HUES64 (cell line): ENCODE measurements around the gene HERC5.

Experiments
- H3K27ac ChIP-seq: 2 replicates; pipeline ENCODE4 v1.7.0; 2013; ENCODE audit warnings: low read depth, low read length, inconsistent platforms
- H3K27me3 ChIP-seq: 2 replicates; pipeline ENCODE4 v1.6.1; 2013; ENCODE audit warnings: mild to moderate bottlenecking, low read length; ENCODE audit not compliant: insufficient read depth
- H3K36me3 ChIP-seq: 2 replicates; pipeline ENCODE4 v1.6.1; 2013; ENCODE audit warnings: mild to moderate bottlenecking, low read length; ENCODE audit not compliant: insufficient read depth
- H3K4me1 ChIP-seq: 2 replicates; pipeline ENCODE4 v1.6.1; 2013; ENCODE audit warnings: mild to moderate bottlenecking, low read length, moderate library complexity; ENCODE audit not compliant: insufficient read depth
- H3K4me3 ChIP-seq: 2 replicates; pipeline ENCODE4 v1.5.1; 2013; ENCODE audit warnings: mild to moderate bottlenecking, low read length, moderate library complexity
- H3K9ac ChIP-seq: 2 replicates; pipeline ENCODE4 v1.6.1; 2013; ENCODE audit warnings: mild to moderate bottlenecking, low read depth, low read length
- H3K9me3 ChIP-seq: 2 replicates; pipeline ENCODE4 v1.6.1; 2013; ENCODE audit warnings: low read depth, low read length; ENCODE audit not compliant: insufficient read depth
- WGBS: fragments of 150-250, 120-280 bp; methylation state at CpG from one replicate; pipeline ENCODE4 v1.1.7; 2013; ENCODE audit warnings: missing lambda C conversion rate; 5-methylcytosine and 5-hydroxymethylcytosine counted together

HERC5 gene

GRCh38 chr4:88523325-88524129 is 66.6 kb downstream of the HERC5 start, which contains the start of gene PYURF:
Gene PYURF, minus strand, starts transcription at chr4:88523776. Its CDS starts 76 bp downstream, at chr4:88523700.
- under 1% methylated on average over 67 of the region's 68 CpGs for WGBS
- Histone ChIP-seq H3K9me3 (no peaks in the 10 kb centered on the region), H3K9ac (peak within 1 kb of the TSS; percentile 93), H3K27me3 (no peaks in the 10 kb centered on the region), H3K27ac (peak within 1 kb of the TSS; percentile 85), H3K4me3 (peak within 1 kb of the TSS; percentile 96), H3K4me1 (peaks cover 9% of the 10 kb centered on the region; the same call in 1 of the 2 replicates), H3K36me3 (peaks cover 20% of the 10 kb centered on the region)

GRCh38 chr4:88524171-88524570 is 67.3 kb downstream of the HERC5 start:
- 50% methylated on average over 2 of the region's 2 CpGs for WGBS
- no peaks in the 10 kb centered on the region for H3K27me3 ChIP-seq
- H3K4me3 ChIP-seq: peak overlapping the region; percentile 96
- peak overlapping the region; percentile 93; the same call in 1 of the 2 replicates for H3K9ac ChIP-seq
- peaks cover 20% of the 10 kb centered on the region for H3K36me3 ChIP-seq
- H3K4me1 ChIP-seq: peaks cover 9% of the 10 kb centered on the region; the same call in 1 of the 2 replicates
- H3K27ac ChIP-seq: peak overlapping the region; percentile 85
- H3K9me3 ChIP-seq: no peaks in the 10 kb centered on the region

GRCh38 chr4:88526221-88526815 is 69.4 kb downstream of the HERC5 start:
- H3K4me3 ChIP-seq: no peak overlapping the region
- H3K27ac ChIP-seq: no peak overlapping the region
- H3K9me3 ChIP-seq: no peaks in the 10 kb centered on the region
- H3K9ac ChIP-seq: no peak overlapping the region
- H3K27me3 ChIP-seq: no peaks in the 10 kb centered on the region
- 50% methylated on average over 1 of the region's 1 CpG for WGBS
- peaks cover 9% of the 10 kb centered on the region; the same call in 1 of the 2 replicates for H3K4me1 ChIP-seq
- H3K36me3 ChIP-seq: peaks cover 6% of the 10 kb centered on the region

GRCh38 chr4:88527787-88528186 is 70.9 kb downstream of the HERC5 start:
- H3K4me3 ChIP-seq: no peak overlapping the region
- no peaks in the 10 kb centered on the region for H3K36me3 ChIP-seq
- no peaks in the 10 kb centered on the region for H3K9me3 ChIP-seq
- 95% methylated on average over 8 of the region's 8 CpGs for WGBS
- H3K27ac ChIP-seq: no peak overlapping the region
- H3K27me3 ChIP-seq: no peaks in the 10 kb centered on the region
- H3K9ac ChIP-seq: no peak overlapping the region
- H3K4me1 ChIP-seq: peaks cover 12% of the 10 kb centered on the region

GRCh38 chr4:88528861-88529260 is 71.9 kb downstream of the HERC5 start:
- Histone ChIP-seq H3K27ac (no peak overlapping the region), H3K9ac (no peak overlapping the region), H3K36me3 (no peaks in the 10 kb centered on the region), H3K4me3 (no peak overlapping the region), H3K4me1 (peaks cover 22% of the 10 kb centered on the region), H3K27me3 (no peaks in the 10 kb centered on the region), H3K9me3 (no peaks in the 10 kb centered on the region)
- 93% methylated on average over 2 of the region's 3 CpGs for WGBS

GRCh38 chr4:88531549-88531948 is 74.6 kb downstream of the HERC5 start:
- 57% methylated on average over 3 of the region's 3 CpGs for WGBS
- H3K9me3 ChIP-seq: no peaks in the 10 kb centered on the region
- peaks cover 33% of the 10 kb centered on the region for H3K4me1 ChIP-seq
- no peak overlapping the region for H3K27ac ChIP-seq
- no peaks in the 10 kb centered on the region for H3K36me3 ChIP-seq
- peak overlapping the region; percentile 41 for H3K4me3 ChIP-seq
- H3K27me3 ChIP-seq: no peaks in the 10 kb centered on the region
- peak overlapping the region; percentile 12; the same call in 1 of the 2 replicates for H3K9ac ChIP-seq

GRCh38 chr4:88533088-88533790 is 76.3 kb downstream of the HERC5 start:
- Histone ChIP-seq H3K4me1 (peaks cover 33% of the 10 kb centered on the region), H3K4me3 (peak overlapping the region; percentile 41), H3K9ac (peak overlapping the region; percentile 8; the same call in 1 of the 2 replicates), H3K27ac (peak overlapping the region; percentile 82), H3K27me3 (no peaks in the 10 kb centered on the region), H3K36me3 (no peaks in the 10 kb centered on the region), H3K9me3 (no peaks in the 10 kb centered on the region)
- WGBS: 55% methylated on average over 6 of the region's 6 CpGs

- 0 out of 2 replicates have a peak overlapping the region, but pooled peaks have one; percentile 1 for H3K4me3 ChIP-seq
- H3K9ac ChIP-seq: no peak overlapping the region
- H3K27ac ChIP-seq: peak overlapping the region; percentile 82
- peaks cover 33% of the 10 kb centered on the region for H3K4me1 ChIP-seq
- H3K36me3 ChIP-seq: no peaks in the 10 kb centered on the region
- no peaks in the 10 kb centered on the region for H3K9me3 ChIP-seq
- H3K27me3 ChIP-seq: no peaks in the 10 kb centered on the region
- 32% methylated on average over 3 of the region's 4 CpGs for WGBS
These were observed 77.2 kb downstream of the HERC5 start for GRCh38 chr4:88533937-88534750.

- no peaks in the 10 kb centered on the region for H3K9me3 ChIP-seq
- H3K4me1 ChIP-seq: peaks cover 33% of the 10 kb centered on the region
- no peaks in the 10 kb centered on the region for H3K27me3 ChIP-seq
- H3K9ac ChIP-seq: no peak overlapping the region
- WGBS: 95% methylated on average over 2 of the region's 2 CpGs
- no peak overlapping the region for H3K27ac ChIP-seq
- no peaks in the 10 kb centered on the region for H3K36me3 ChIP-seq
- H3K4me3 ChIP-seq: no peak overlapping the region
These were observed 78.3 kb downstream of the HERC5 start for GRCh38 chr4:88535090-88535755.

GRCh38 chr4:88537709-88538108 is 80.8 kb downstream of the HERC5 start:
- Histone ChIP-seq H3K4me3 (no peak overlapping the region), H3K27ac (no peak overlapping the region), H3K9me3 (no peaks in the 10 kb centered on the region), H3K36me3 (no peaks in the 10 kb centered on the region), H3K27me3 (no peaks in the 10 kb centered on the region), H3K9ac (no peak overlapping the region), H3K4me1 (peaks cover 27% of the 10 kb centered on the region)
- WGBS: 89% methylated on average over 1 of the region's 1 CpG
